ENCODE measurements around the gene KRTAP2-1.

DNA sequence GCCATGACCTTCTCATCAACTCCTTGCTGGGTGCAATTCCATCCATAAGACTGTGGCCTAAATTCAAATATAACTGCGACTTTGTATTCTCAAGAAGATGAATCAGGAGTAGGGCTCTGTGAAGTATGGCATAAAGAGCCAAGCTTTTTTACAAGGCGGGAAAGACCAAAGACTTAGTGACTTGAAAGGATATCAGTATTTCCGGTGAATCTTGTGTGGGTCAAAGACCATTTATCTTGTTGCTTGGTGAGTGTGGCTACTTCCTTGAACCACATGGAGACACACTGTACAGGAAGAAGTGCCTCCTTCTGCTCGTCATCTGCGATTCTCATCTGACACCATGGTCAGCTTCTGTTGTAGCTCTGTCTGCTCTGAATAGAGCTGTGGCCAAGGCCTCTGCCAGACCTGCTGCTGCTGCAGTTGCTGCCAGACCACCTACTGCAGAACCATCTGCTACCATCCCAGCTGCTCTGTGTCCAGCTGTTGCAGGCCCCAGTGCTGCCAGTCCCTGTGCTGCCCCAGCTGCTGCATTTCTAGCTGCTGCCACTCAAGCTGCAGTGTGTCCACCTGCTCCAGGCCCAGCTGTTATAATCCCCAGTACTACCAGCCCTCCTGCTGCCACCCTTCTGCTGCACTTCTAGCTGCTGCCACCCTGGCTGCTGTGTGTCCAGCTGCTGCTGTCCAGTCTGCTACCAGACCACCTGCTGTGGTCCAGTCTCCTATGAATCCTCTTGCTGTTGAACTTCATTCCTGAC, 24.7 kb upstream of the KRTAP2-1 start:
- no peak for TF ChIP-seq EP300 (IDR thresholded peaks at IDR 0.05)
- TF ChIP-seq, protein P1, sequence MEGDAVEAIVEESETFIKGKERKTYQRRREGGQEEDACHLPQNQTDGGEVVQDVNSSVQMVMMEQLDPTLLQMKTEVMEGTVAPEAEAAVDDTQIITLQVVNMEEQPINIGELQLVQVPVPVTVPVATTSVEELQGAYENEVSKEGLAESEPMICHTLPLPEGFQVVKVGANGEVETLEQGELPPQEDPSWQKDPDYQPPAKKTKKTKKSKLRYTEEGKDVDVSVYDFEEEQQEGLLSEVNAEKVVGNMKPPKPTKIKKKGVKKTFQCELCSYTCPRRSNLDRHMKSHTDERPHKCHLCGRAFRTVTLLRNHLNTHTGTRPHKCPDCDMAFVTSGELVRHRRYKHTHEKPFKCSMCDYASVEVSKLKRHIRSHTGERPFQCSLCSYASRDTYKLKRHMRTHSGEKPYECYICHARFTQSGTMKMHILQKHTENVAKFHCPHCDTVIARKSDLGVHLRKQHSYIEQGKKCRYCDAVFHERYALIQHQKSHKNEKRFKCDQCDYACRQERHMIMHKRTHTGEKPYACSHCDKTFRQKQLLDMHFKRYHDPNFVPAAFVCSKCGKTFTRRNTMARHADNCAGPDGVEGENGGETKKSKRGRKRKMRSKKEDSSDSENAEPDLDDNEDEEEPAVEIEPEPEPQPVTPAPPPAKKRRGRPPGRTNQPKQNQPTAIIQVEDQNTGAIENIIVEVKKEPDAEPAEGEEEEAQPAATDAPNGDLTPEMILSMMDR (IDR thresholded peaks at IDR 0.05), result no peak

All from sigmoid colon (tissue), 4 donors.